OCI-LY1 (cell line): ENCODE data around the gene EIPR1.
A peak's percentile ranks its signal among the peaks of the same experiment; 100 is the strongest.

Source experiments
- H2AFZ ChIP-seq: fragments of 200-600 bp; sonication (generic), shearing (Covaris generic); 2 replicates; pipeline ENCODE4 v1.6.0; 2014; ENCODE audit warnings: antibody characterized with exemption, mild to moderate bottlenecking, low read length
- H3F3A ChIP-seq: fragments of 200-600 bp; sonication (generic), shearing (Covaris generic); 2 replicates; pipeline ENCODE4 v1.6.0; 2014; ENCODE audit warnings: mild to moderate bottlenecking, antibody characterized with exemption, low read length, moderate library complexity; ENCODE audit not compliant: insufficient read depth
- H3K27ac ChIP-seq: fragments of 200-600 bp; sonication (generic); 2 replicates; pipeline ENCODE4 v1.5.1; 2014; ENCODE audit warnings: low read length, mixed run types, mild to moderate bottlenecking, low read depth; ENCODE audit not compliant: poor library complexity, severe bottlenecking
- H3K27me3 ChIP-seq: fragments of 200-600 bp; sonication (generic); 2 replicates; pipeline ENCODE4 v1.6.0; 2014; ENCODE audit warnings: antibody characterized with exemption, mild to moderate bottlenecking, low read length, moderate library complexity; ENCODE audit not compliant: insufficient read depth
- H3K36me3 ChIP-seq: fragments of 200-600 bp; sonication (generic); 2 replicates; pipeline ENCODE4 v1.6.1; 2014; ENCODE audit warnings: mild to moderate bottlenecking, antibody characterized with exemption, low read length, moderate library complexity, mixed read lengths; ENCODE audit not compliant: insufficient read depth
- H3K4me1 ChIP-seq: fragments of 200-600 bp; sonication (generic); 2 replicates; pipeline ENCODE4 v1.5.1; 2014; ENCODE audit warnings: mild to moderate bottlenecking, low read length, moderate library complexity; ENCODE audit not compliant: insufficient read depth, severe bottlenecking
- H3K4me2 ChIP-seq: fragments of 200-600 bp; sonication (generic), shearing (Covaris generic); 2 replicates; pipeline ENCODE4 v1.6.1; 2014; ENCODE audit warnings: low read length
- H3K4me3 ChIP-seq: fragments of 200-600 bp; sonication (generic); 2 replicates; pipeline ENCODE4 v1.5.1; 2014; ENCODE audit warnings: low read length, low read depth, mild to moderate bottlenecking, mixed read lengths; ENCODE audit not compliant: poor library complexity, severe bottlenecking
- H3K79me2 ChIP-seq: fragments of 200-600 bp; shearing (Covaris generic); 2 replicates; pipeline ENCODE4 v1.6.1; 2016; ENCODE audit warnings: mixed run types, low read length, mixed read lengths; ENCODE audit not compliant: insufficient read depth
- H3K9ac ChIP-seq: fragments of 200-600 bp; sonication (generic), shearing (Covaris generic); 2 replicates; pipeline ENCODE4 v1.6.1; 2014; ENCODE audit warnings: mild to moderate bottlenecking, low read length, mixed read lengths
- H3K9me2 ChIP-seq: fragments of 200-600 bp; sonication (generic), shearing (Covaris generic); 2 replicates; pipeline ENCODE4 v1.6.1; 2014; ENCODE audit warnings: low read depth, mild to moderate bottlenecking, low read length, mixed read lengths
- H3K9me3 ChIP-seq: fragments of 200-600 bp; shearing (Covaris generic); 2 replicates; pipeline ENCODE4 v1.6.1; 2014; ENCODE audit warnings: low read length, mixed read lengths
- H4K20me1 ChIP-seq: fragments of 200-600 bp; sonication (generic), shearing (Covaris generic); 2 replicates; pipeline ENCODE4 v1.6.0; 2016; ENCODE audit warnings: mild to moderate bottlenecking, low read length; ENCODE audit not compliant: insufficient read depth
- EZH2 ChIP-seq: fragments of 200-600 bp; sonication (generic), shearing (Covaris generic); IDR thresholded peaks from 2 replicates; pipeline ENCODE4 v1.8.0; 2017; ENCODE audit warnings: borderline replicate concordance, mixed run types, mild to moderate bottlenecking, antibody characterized with exemption, low read length, moderate library complexity, mixed read lengths
- TF ChIP-seq, protein P1 (sequence below): fragments of 200-600 bp; sonication (generic), shearing (Covaris generic); IDR thresholded peaks from 2 replicates; pipeline ENCODE4 v1.5.1; 2017; ENCODE audit warnings: mild to moderate bottlenecking, antibody characterized with exemption, low read length, moderate library complexity, mixed read lengths

EIPR1 gene

GRCh38 chr2:3386448-3386958 is 8.9 kb upstream of the EIPR1 start:
- no peaks in the 10 kb centered on the region for H3K9me2 ChIP-seq
- H3K27me3 ChIP-seq, result no peaks in the 10 kb centered on the region
- peaks cover 3% of the 10 kb centered on the region for H3K4me1 ChIP-seq
- H3F3A ChIP-seq, result no peaks in the 10 kb centered on the region
- no peak overlapping the region for H2AFZ ChIP-seq
- no peak overlapping the region for H3K27ac ChIP-seq
- H3K4me2 ChIP-seq, result no peak overlapping the region
- peaks cover 15% of the 10 kb centered on the region for H3K79me2 ChIP-seq
- no peaks in the 10 kb centered on the region for H4K20me1 ChIP-seq
- no peaks in the 10 kb centered on the region for H3K9me3 ChIP-seq
- no peak overlapping the region for H3K9ac ChIP-seq
- H3K36me3 ChIP-seq, result peaks cover 90% of the 10 kb centered on the region
- TF ChIP-seq EZH2, result no peak
- no peak overlapping the region for H3K4me3 ChIP-seq

DNA sequence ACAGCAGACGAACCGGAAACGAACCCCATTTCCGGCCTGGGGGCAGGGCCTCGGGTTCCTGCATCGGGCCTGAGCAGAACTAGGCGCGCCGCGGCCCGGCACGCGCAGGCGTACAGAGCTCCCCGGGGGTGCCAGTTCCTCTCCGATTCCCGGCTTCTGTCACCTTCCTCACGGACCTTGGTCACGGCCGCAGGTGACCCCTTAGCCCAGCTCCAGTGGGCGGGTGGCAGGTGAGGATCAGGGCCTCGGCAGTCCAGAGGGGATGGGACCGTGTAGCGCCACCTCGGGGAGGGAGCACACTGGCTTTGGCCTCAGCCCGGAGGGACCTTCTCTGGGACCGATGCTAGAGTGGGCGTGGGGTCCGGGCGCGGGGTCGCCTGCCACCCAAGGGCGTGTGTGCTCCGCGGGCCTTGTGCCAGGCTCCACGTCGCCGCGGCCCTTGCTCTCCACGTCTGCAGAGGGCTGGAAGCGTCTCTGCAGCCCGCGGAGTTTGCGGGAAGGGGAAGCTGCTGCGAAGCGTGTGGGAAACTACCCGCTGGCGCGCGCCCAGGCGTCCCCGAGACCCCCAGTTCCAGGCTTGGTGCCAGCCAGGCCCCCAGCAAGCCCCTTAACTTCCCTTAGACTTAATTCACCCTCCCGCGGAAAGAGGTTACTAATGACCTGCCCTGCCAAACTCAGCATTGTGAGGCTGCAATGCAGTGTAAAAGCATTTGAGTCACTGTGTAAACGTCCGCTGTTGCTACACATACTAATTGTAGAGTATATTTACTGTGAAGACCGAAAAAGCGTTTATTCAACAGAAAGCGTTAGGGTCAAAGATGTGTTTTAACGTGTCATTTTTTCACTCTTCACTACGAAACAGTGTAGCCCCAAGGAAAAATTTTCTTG is 2.3 kb upstream of the EIPR1 start, which contains the start of gene TRAPPC12:
Gene TRAPPC12 (plus strand): TSS at position 48 of the 888 bp plus-strand sequence. CDS start 7,930 bp downstream, outside the sequence.
- Histone ChIP-seq H3K9me3 (no peaks in the 10 kb centered on the region), H3K79me2 (peaks cover 43% of the 10 kb centered on the region), H4K20me1 (no peaks in the 10 kb centered on the region), H3K4me1 (peaks cover 42% of the 10 kb centered on the region), H3K9ac (peak within 1 kb of the TSS; percentile 82), H2AFZ (no peak within 1 kb of the TSS), H3K4me3 (peak within 1 kb of the TSS; percentile 84), H3K9me2 (no peaks in the 10 kb centered on the region), H3K27ac (peak within 1 kb of the TSS; percentile 35), H3K4me2 (peak within 1 kb of the TSS; percentile 96), H3K27me3 (no peaks in the 10 kb centered on the region), H3K36me3 (peaks cover 43% of the 10 kb centered on the region), H3F3A (no peaks in the 10 kb centered on the region)
- TF ChIP-seq EZH2, result no peak
- TF ChIP-seq, protein P1, sequence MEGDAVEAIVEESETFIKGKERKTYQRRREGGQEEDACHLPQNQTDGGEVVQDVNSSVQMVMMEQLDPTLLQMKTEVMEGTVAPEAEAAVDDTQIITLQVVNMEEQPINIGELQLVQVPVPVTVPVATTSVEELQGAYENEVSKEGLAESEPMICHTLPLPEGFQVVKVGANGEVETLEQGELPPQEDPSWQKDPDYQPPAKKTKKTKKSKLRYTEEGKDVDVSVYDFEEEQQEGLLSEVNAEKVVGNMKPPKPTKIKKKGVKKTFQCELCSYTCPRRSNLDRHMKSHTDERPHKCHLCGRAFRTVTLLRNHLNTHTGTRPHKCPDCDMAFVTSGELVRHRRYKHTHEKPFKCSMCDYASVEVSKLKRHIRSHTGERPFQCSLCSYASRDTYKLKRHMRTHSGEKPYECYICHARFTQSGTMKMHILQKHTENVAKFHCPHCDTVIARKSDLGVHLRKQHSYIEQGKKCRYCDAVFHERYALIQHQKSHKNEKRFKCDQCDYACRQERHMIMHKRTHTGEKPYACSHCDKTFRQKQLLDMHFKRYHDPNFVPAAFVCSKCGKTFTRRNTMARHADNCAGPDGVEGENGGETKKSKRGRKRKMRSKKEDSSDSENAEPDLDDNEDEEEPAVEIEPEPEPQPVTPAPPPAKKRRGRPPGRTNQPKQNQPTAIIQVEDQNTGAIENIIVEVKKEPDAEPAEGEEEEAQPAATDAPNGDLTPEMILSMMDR, result peak; percentile 67

DNA sequence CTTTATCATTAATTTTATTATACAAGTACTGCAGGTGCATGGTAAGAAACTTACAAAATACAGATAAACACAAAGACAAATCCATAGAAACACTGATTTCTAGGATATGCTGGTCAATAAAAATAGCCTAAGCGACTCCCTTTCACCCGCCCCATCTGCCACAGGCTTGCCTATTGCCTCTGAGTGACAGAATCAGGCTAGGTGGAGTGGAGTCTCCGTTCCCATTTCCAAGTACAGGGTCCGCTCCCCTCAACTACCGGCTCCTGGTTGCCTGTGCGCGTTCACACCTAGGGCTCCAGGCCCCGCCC is 1.7 kb upstream of the EIPR1 start:
- TF ChIP-seq EZH2, result no peak
- TF ChIP-seq, protein P1, result no peak
- H3K9me2 ChIP-seq, result no peaks in the 10 kb centered on the region
- peak overlapping the region; percentile 82 for H3K9ac ChIP-seq
- peaks cover 37% of the 10 kb centered on the region for H3K36me3 ChIP-seq
- H4K20me1 ChIP-seq, result no peaks in the 10 kb centered on the region
- peaks cover 42% of the 10 kb centered on the region for H3K4me1 ChIP-seq
- peak overlapping the region; percentile 18 for H3K27ac ChIP-seq
- no peaks in the 10 kb centered on the region for H3F3A ChIP-seq
- H3K79me2 ChIP-seq, result peaks cover 37% of the 10 kb centered on the region
- H3K27me3 ChIP-seq, result no peaks in the 10 kb centered on the region
- H3K4me3 ChIP-seq, result peak overlapping the region; percentile 81
- H2AFZ ChIP-seq, result no peak overlapping the region
- H3K4me2 ChIP-seq, result peak overlapping the region; percentile 96
- H3K9me3 ChIP-seq, result no peaks in the 10 kb centered on the region
